ENCODE measurements around the gene LAMA1.

- no peak for TF ChIP-seq CTCF (IDR thresholded peaks at IDR 0.05)
- TF ChIP-seq POLR2A (IDR thresholded peaks at IDR 0.05), result no peak
- TF ChIP-seq EP300 (IDR thresholded peaks at IDR 0.05), result no peak
- TF ChIP-seq POLR2AphosphoS5 (IDR thresholded peaks at IDR 0.05), result no peak
These were observed 124.8 kb downstream of the LAMA1 start for GRCh38 chr18:6992761-6993160.
